H1 (cell line): ENCODE data around the gene OLA1. TPM values are rescaled to one million over a fixed set of nuclear protein-coding genes. Genes with fewer than 3 reads are reported as not detected.

Source experiments
- CHD7 ChIP-seq: fragments of 300-600 bp; sonication (generic); IDR thresholded peaks from 2 replicates; pipeline ENCODE4 v1.7.1; 2012; ENCODE audit warnings: low read length, moderate library complexity, mild to moderate bottlenecking, inconsistent platforms; ENCODE audit not compliant: insufficient replicate concordance
- JUND ChIP-seq: IDR thresholded peaks from 2 replicates; pipeline ENCODE4 v1.6.1; 2011; ENCODE audit warnings: mild to moderate bottlenecking, improper control_type of control experiment, low read length
- polyA plus RNA-seq, 7 experiments: library from polyadenylated mRNA; depleted of rRNA in 3 of 7; stranded (reverse) in 5 of 7; unstranded in 2 of 7; fragments of >200 nt in 5 of 7; fragments of 200-250 nt in 2 of 7; gene quantifications; 1 replicate in 5 of 7; 2 replicates in 1 of 7; 4 replicates in 1 of 7; pipeline versions ENCODE4 v1.2.1 to v1.2.3, GENCODE V29; 2011 to 2013; ENCODE audit warnings: missing spikeins in 2 of 7, mixed read lengths in 2 of 7
- total RNA-seq: library from RNA; stranded (reverse); fragmentation: NEBNext Ultra II Directional; extraction: Animal tissue kit (Norgen Biotek cat#: 25700); gene quantifications from 2 replicates; pipeline ENCODE4 v1.2.1, GENCODE V29; 2021

OLA1 gene
- total and polyA plus RNA-seq, 2 of the 8 experiments (the other 6 are each of a cell fraction or from before 2014, with no cell fraction given): 39.3 to 158 TPM

GRCh38 chr2:174121612-174122011, 126.7 kb downstream of the OLA1 start (continued):
- TF ChIP-seq CHD7 (no peak), JUND (no peak)
